BJ (cell line): ENCODE measurements around the gene DBNDD1. TPM values are rescaled to one million over a fixed set of nuclear protein-coding genes. Genes with fewer than 3 reads are reported as not detected.
"Not testable (repeated sequence)": the region's sequence is repeated elsewhere in the genome, so short reads cannot be mapped to it uniquely, and the experiment has no call there.

Experiments
- CTCF ChIA-PET: fragments of 350-600 bp; formaldehyde crosslinking; extraction: SDS; loops from one replicate; lab custom pipeline; 2021; ENCODE audit warnings: antibody characterized with exemption, inconsistent platforms; lab: Yijun Ruan, JAX
- POLR2A ChIA-PET: fragments of 300-600 bp; sonication (Branson Sonifier 250); formaldehyde crosslinking; extraction: SDS; loops from one replicate; lab custom pipeline; 2021; ENCODE audit warnings: antibody characterized with exemption; lab: Charles Lee
- DNase-seq: peaks from one replicate; pipeline ENCODE4 v3.0.0-alpha.2; 2011; ENCODE audit warnings: low read depth
- H3K27me3 ChIP-seq: 2 replicates; pipeline ENCODE4 v1.6.0; 2011; ENCODE audit warnings: low read length; ENCODE audit not compliant: control insufficient read depth, insufficient read depth
- H3K36me3 ChIP-seq: 2 replicates; pipeline ENCODE4 v1.5.1; 2011; ENCODE audit warnings: low read length; ENCODE audit not compliant: control insufficient read depth, insufficient read depth
- H3K4me3 ChIP-seq: 2 replicates; pipeline ENCODE4 v1.5.1; 2011; ENCODE audit warnings: low read depth, mild to moderate bottlenecking, control low read depth, low read length
- polyA plus RNA-seq: library from polyadenylated mRNA; depleted of rRNA; stranded (reverse); fragments of >200 nt; gene quantifications from 2 replicates; pipeline ENCODE4 v1.2.3, GENCODE V29; 2011
- TF ChIP-seq, protein P1 (sequence below): IDR thresholded peaks from 2 replicates; pipeline ENCODE4 v1.5.1; 2011; ENCODE audit warnings: low read depth, mild to moderate bottlenecking, control low read depth, inconsistent platforms, low read length, moderate library complexity; ENCODE audit not compliant: insufficient read depth

DBNDD1 gene
- polyA plus RNA-seq, 1 experiment, result 4.6 TPM

DNA sequence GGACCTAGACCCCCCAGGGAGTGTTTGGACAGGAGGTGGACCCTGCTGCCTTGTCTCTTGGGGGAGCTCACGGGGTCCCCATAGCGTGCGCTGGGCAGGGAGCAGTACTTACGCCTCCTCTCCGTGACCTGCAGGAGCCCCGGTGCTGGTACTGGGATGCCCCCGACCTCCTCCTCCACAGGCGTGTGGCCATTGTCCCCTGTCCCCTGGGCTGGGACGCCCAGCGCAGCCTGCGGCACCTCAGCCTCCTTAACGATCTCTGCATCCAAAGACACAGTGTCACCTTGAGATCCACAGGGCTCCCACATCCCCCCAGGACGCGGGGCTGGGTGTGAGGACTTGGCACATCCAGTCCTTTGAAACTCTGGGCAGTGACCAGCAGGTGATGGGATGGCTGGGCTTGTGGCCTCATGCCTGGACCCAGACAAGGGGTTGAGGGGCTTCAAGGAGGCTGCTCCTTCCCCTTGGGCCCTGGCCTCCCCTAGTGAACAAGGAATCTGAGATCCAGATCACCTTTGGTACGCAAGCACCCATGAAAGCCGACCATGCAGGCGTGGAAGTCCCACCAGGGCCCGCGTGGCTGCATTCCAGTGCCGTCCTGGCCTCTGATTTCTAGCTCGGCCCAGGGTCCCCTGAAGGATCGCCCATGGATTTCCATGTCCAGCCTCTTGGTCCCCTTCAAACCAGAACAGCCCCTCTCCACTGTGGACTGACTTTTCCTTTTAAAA, 9.9 kb downstream of the DBNDD1 start:
- TF ChIP-seq, protein P1, sequence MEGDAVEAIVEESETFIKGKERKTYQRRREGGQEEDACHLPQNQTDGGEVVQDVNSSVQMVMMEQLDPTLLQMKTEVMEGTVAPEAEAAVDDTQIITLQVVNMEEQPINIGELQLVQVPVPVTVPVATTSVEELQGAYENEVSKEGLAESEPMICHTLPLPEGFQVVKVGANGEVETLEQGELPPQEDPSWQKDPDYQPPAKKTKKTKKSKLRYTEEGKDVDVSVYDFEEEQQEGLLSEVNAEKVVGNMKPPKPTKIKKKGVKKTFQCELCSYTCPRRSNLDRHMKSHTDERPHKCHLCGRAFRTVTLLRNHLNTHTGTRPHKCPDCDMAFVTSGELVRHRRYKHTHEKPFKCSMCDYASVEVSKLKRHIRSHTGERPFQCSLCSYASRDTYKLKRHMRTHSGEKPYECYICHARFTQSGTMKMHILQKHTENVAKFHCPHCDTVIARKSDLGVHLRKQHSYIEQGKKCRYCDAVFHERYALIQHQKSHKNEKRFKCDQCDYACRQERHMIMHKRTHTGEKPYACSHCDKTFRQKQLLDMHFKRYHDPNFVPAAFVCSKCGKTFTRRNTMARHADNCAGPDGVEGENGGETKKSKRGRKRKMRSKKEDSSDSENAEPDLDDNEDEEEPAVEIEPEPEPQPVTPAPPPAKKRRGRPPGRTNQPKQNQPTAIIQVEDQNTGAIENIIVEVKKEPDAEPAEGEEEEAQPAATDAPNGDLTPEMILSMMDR, result no peak
- ChIA-PET POLR2A (no interaction called here), CTCF (no interaction called here)
- Histone ChIP-seq H3K4me3 (no peak overlapping the region), H3K36me3 (no peaks in the 10 kb centered on the region), H3K27me3 (no peaks in the 10 kb centered on the region; the same call in 1 of the 2 replicates)
- no peak for DNase-seq

DNA sequence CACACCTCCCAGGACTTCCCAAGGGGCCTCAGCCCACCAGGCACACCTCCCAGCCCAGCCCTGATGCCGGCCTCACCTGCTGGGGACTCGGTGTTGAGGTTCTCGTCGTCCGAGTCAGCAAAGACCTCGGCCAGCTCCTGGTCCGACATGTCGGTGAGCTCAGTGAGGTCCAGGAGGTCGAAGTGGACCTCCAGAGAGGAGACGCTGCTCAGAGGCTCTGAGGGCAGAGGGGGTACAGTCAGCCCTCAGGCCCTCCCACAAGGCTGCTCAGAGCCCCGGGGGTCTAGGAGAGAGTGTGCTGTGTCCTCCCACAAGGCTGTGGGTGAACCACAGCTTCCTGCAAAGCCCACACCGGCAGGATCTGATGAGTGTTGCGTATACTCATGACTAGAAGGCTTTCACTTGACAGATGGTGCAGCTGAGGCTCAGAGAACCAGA, 10.5 kb downstream of the DBNDD1 start:
- CTCF ChIA-PET, result no interaction called here
- Histone ChIP-seq H3K36me3 (no peaks in the 10 kb centered on the region), H3K27me3 (no peaks in the 10 kb centered on the region; the same call in 1 of the 2 replicates), H3K4me3 (no peak overlapping the region)
- no peak for DNase-seq
- POLR2A ChIA-PET, result no interaction called here
- TF ChIP-seq, protein P1, result no peak

DNA sequence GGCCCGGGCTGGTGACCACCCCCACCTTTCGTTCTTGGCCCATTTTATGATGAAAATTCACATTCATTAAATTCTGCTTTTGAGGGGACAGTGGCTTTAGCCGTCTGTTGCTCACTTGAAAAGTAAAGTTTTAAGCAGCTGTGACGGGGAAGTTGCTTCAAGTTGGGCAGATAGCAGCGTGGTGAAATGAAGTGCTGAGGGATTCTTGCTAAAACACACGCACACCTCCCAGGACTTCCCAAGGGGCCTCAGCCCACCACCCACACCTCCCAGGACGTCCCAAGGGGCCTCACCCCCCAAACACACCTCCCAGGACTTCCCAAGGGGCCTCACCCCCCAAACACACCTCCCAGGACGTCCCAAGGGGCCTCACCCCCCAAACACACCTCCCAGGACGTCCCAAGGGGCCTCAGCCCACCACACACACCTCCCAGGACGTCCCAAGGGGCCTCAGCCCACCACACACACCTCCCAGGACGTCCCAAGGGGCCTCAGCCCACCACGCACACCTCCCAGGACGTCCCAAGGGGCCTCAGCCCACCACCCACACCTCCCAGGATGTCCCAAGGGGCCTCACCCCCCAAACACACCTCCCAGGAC, 11.5 kb downstream of the DBNDD1 start:
- DNase-seq, CTCF ChIA-PET, POLR2A ChIA-PET, H3K36me3 ChIP-seq, H3K27me3 ChIP-seq, H3K4me3 ChIP-seq: not testable (repeated sequence)

DNA sequence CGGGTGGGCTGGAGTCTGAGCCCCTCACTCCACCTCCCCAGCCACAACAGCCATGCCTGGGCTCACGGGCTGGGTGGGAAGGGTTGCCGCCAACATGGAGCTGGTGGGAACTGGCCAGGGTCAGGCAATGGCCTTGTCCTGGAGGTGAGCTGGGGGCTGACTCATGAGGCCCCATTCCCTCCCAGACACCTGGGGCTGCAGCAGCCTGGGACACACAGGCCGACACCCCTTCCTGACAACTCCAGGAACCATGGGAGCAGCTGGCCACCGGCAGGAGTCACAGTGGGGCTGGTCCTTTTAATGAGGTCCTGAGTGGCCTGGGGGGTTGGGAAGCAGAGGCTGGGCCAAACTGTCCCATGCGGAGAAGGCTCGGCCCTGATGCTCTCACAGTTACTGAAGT, 12.2 kb downstream of the DBNDD1 start:
- POLR2A ChIA-PET, result no interaction called here

DNA sequence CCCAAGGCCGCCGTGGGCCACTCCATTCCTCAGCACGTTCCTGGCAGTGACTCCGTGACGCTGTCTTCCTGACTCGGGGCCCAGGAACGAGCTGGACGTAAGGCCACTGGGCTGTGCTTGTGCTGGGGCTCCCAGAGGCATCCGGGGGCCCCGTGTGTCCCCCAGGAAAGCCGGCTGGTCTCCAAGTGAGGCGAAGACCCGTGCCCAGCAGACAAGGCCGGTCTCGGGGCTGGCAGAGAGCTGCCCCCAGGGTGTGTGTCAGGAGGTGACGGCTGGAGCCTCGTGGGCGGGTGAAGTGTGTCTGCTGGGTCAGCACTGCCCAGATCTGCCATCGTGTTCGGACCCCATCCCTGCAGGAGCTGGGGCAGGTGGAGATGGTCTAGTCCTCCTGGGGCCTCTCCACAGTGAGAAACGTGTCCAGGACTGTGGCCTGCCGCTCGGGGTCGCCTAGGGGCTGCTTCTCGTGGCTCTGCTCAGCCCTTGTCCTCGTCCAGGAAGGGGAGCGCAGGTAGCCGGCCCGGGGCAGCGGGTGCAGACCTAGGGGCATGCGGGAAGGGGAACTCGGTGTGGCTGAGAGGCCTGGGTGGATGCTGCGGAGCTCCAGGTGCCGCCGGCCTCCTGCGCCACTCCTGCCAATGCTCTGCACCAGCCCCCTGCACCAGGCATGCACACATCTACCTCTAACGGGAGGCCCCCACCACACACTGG, 13.1 kb downstream of the DBNDD1 start:
- POLR2A ChIA-PET, result no interaction called here
- no peak overlapping the region for H3K4me3 ChIP-seq
- TF ChIP-seq, protein P1, result no peak
- DNase-seq, result no peak
- CTCF ChIA-PET, result interaction anchor here (0.9 to 1.0 kb wide), 2 partner anchors 14 to 96 kb away, joined by 3 read pairs; no protein-coding TSS in a partner anchor
- no peaks in the 10 kb centered on the region for H3K36me3 ChIP-seq
- H3K27me3 ChIP-seq, result no peaks in the 10 kb centered on the region; the same call in 1 of the 2 replicates

More for the DNA sequence above, 12.2 kb downstream of the DBNDD1 start:
- H3K27me3 ChIP-seq, result no peaks in the 10 kb centered on the region; the same call in 1 of the 2 replicates
- CTCF ChIA-PET, result interaction anchor here (1.0 kb wide), 1 partner anchor 13 kb away, joined by 3 read pairs; no protein-coding TSS in a partner anchor
- no peaks in the 10 kb centered on the region for H3K36me3 ChIP-seq
- no peak for DNase-seq
- TF ChIP-seq, protein P1, result no peak
- H3K4me3 ChIP-seq, result no peak overlapping the region
